GM23338 (cell line): ENCODE results near the gene UGT2B11.
"Not testable (repeated sequence)": the region's sequence is repeated elsewhere in the genome, so short reads cannot be mapped to it uniquely, and the experiment has no call there.

Experiments
- CREB1 ChIP-seq: fragments of 250-450 bp; sonication (Bioruptor Pico); IDR thresholded peaks from 2 replicates; pipeline ENCODE4 v1.5.0; 2020; ENCODE audit warnings: low read depth, mild to moderate bottlenecking, moderate library complexity
- EZH2 ChIP-seq: fragments of 200-600 bp; sonication (generic); IDR thresholded peaks from one replicate; pipeline ENCODE4 v1.8.0; 2017; ENCODE audit warnings: antibody characterized with exemption, mild to moderate bottlenecking, low read depth; ENCODE audit not compliant: unreplicated experiment
- EZH2phosphoT487 ChIP-seq: fragments of 200-600 bp; sonication (generic); IDR thresholded peaks from one replicate; pipeline ENCODE4 v1.8.1; 2018; ENCODE audit warnings: antibody characterized with exemption; ENCODE audit not compliant: unreplicated experiment
- JUNB ChIP-seq: IDR thresholded peaks from one replicate; pipeline ENCODE4 v1.6.1; 2016; ENCODE audit warnings: antibody characterized with exemption; ENCODE audit not compliant: unreplicated experiment
- POLR2AphosphoS5 ChIP-seq: IDR thresholded peaks from 2 replicates; pipeline ENCODE4 v1.6.1; 2016; ENCODE audit warnings: antibody characterized with exemption, low read depth
- REST ChIP-seq: IDR thresholded peaks from one replicate; pipeline ENCODE4 v1.6.1; 2018; ENCODE audit warnings: antibody characterized with exemption; ENCODE audit not compliant: unreplicated experiment
- TF ChIP-seq, protein P1 (sequence below), 2 experiments: fragments of 200-600 bp in 1 of 2; sonication (generic) in 1 of 2; conservative IDR thresholded peaks; 2 replicates each; pipeline versions ENCODE4 v1.5.1 to v1.6.1; 2016 to 2017; ENCODE audit warnings: antibody characterized with exemption in 2 of 2, low read depth in 2 of 2, mild to moderate bottlenecking in 2 of 2, moderate library complexity in 1 of 2
- TF ChIP-seq, protein P2 (sequence below): IDR thresholded peaks from 2 replicates; pipeline ENCODE4 v1.6.1; 2016; ENCODE audit warnings: antibody characterized with exemption

DNA sequence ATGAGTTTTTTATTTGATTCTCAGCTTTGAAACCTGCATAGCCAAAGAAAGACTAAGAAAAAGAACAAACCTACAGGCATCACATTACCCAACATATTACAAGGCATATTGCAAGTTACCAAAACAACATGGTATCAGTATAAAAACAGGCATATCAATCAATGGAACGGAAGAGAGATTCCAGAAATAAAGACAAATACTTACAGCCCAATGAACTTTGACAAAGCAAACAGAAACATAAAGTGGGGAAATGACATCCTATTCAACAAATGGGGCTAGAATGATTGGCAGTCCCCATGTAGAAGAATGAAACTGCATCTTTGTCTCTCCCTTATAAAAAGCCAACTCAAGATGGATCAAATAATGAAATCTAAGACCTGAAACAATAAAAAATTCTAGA is 23.9 kb downstream of the UGT2B11 start:
- not testable (repeated sequence) for TF ChIP-seq POLR2AphosphoS5; EZH2; EZH2phosphoT487; JUNB; REST; CREB1 (CRISPR knock-in tag)
- TF ChIP-seq, protein P1, sequence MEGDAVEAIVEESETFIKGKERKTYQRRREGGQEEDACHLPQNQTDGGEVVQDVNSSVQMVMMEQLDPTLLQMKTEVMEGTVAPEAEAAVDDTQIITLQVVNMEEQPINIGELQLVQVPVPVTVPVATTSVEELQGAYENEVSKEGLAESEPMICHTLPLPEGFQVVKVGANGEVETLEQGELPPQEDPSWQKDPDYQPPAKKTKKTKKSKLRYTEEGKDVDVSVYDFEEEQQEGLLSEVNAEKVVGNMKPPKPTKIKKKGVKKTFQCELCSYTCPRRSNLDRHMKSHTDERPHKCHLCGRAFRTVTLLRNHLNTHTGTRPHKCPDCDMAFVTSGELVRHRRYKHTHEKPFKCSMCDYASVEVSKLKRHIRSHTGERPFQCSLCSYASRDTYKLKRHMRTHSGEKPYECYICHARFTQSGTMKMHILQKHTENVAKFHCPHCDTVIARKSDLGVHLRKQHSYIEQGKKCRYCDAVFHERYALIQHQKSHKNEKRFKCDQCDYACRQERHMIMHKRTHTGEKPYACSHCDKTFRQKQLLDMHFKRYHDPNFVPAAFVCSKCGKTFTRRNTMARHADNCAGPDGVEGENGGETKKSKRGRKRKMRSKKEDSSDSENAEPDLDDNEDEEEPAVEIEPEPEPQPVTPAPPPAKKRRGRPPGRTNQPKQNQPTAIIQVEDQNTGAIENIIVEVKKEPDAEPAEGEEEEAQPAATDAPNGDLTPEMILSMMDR (conservative IDR thresholded peaks at IDR 0.05; ENCODE audit: low read depth in 2 of 2), result not testable (repeated sequence)
- TF ChIP-seq, protein P2, sequence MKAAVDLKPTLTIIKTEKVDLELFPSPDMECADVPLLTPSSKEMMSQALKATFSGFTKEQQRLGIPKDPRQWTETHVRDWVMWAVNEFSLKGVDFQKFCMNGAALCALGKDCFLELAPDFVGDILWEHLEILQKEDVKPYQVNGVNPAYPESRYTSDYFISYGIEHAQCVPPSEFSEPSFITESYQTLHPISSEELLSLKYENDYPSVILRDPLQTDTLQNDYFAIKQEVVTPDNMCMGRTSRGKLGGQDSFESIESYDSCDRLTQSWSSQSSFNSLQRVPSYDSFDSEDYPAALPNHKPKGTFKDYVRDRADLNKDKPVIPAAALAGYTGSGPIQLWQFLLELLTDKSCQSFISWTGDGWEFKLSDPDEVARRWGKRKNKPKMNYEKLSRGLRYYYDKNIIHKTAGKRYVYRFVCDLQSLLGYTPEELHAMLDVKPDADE, result not testable (repeated sequence)
